ENCODE measurements around the gene TRAPPC2L. TPM values are rescaled to one million over a fixed set of nuclear protein-coding genes. Genes with fewer than 3 reads are reported as not detected.

The TRAPPC2L gene
- polyA plus RNA-seq, 3 donors = 38.8 to 89.3 (median 82.4) TPM

GRCh38 chr16:88900662-88901052 lies 43.7 kb downstream of the TRAPPC2L start:
- peaks cover 74 to 81% of the 10 kb centered on the region in 2 donors for H3K36me3 ChIP-seq (replicated peaks in 1 of 2; ENCODE audit: control insufficient read depth in 1 of 2, insufficient read depth in 2 of 2, low read length in 2 of 2)
- H3K4me1 Mint-ChIP-seq = peaks cover 4% of the 10 kb centered on the region

GRCh38 chr16:88901718-88902337 lies 44.9 kb downstream of the TRAPPC2L start:
- Mint-ChIP-seq H3K27me3 (ENCODE audit: low read depth in 3 of 3) (no peaks in the 10 kb centered on the region), H3K9me3 (peaks cover 0 to 2% (median 0%) of the 10 kb centered on the region in 7 donors), H3K36me3 (peaks cover 36 to 58% of the 10 kb centered on the region in 2 donors), H3K27ac (no peak overlapping the region), H3K4me3 (no peak overlapping the region), H3K4me1 (peaks cover 9% of the 10 kb centered on the region)
- Histone ChIP-seq H4K20me1 (ENCODE audit: insufficient read depth, low read length) (peaks cover 100% of the 10 kb centered on the region), H3K9me3 (replicated peaks in 1 of 2; ENCODE audit: control insufficient read depth in 1 of 2, insufficient read depth in 1 of 2, low read length in 2 of 2) (no peaks in the 10 kb centered on the region), H2AFZ (ENCODE audit: insufficient read depth, low read depth, low read length, poor library complexity, severe bottlenecking) (no peak overlapping the region), H3K4me2 (replicated peaks; ENCODE audit: extremely low read depth, low read length, poor library complexity, severe bottlenecking) (no peak overlapping the region), H3K36me3 (replicated peaks in 1 of 2; ENCODE audit: control insufficient read depth in 1 of 2, insufficient read depth in 2 of 2, low read length in 2 of 2) (peaks cover 63 to 70% of the 10 kb centered on the region in 2 donors), H3K27ac (ENCODE audit: low read depth in 1 of 2, low read length in 2 of 2) (no peak overlapping the region), H3K79me2 (ENCODE audit: insufficient read depth, low read length) (peaks cover 28% of the 10 kb centered on the region), H3K4me3 (replicated peaks in 1 of 3; ENCODE audit: low read depth in 2 of 3, low read length in 3 of 3) (no peak overlapping the region), H3K9ac (ENCODE audit: insufficient read depth, low read length, poor library complexity, severe bottlenecking) (no peak overlapping the region), H3K4me1 (ENCODE audit: control insufficient read depth in 1 of 2, insufficient read depth in 2 of 2, low read length in 2 of 2) (peaks cover 0 to 8% of the 10 kb centered on the region in 2 donors), H3K27me3 (ENCODE audit: control insufficient read depth in 2 of 2, insufficient read depth in 2 of 2, low read length in 2 of 2) (no peaks in the 10 kb centered on the region)
- DNase-seq = no peak
- WGBS (ENCODE audit: insufficient coverage) = 97% methylated on average over 26 of the region's 26 CpGs
- no peak for TF ChIP-seq CTCF (IDR thresholded peaks at IDR 0.05)
- intact Hi-C loops (cut with micrococcal nuclease) = no loop called here

More at GRCh38 chr16:88900662-88901052, 43.7 kb downstream of the TRAPPC2L start:
- no peak for DNase-seq
- intact Hi-C loops (cut with micrococcal nuclease) = no loop called here
- no peak overlapping the region for H3K4me3 Mint-ChIP-seq
- no peak for TF ChIP-seq CTCF (IDR thresholded peaks at IDR 0.05)
- no peaks in the 10 kb centered on the region for H3K27me3 Mint-ChIP-seq (ENCODE audit: low read depth in 3 of 3)
- peaks cover 42 to 68% of the 10 kb centered on the region in 2 donors for H3K36me3 Mint-ChIP-seq
- no peak overlapping the region for H3K4me3 ChIP-seq (replicated peaks in 1 of 3; ENCODE audit: low read depth in 2 of 3, low read length in 3 of 3)
- H2AFZ ChIP-seq (ENCODE audit: insufficient read depth, low read depth, low read length, poor library complexity, severe bottlenecking) = no peak overlapping the region
- 96% methylated on average over 12 of the region's 12 CpGs for WGBS (ENCODE audit: insufficient coverage)
- no peak overlapping the region for H3K27ac ChIP-seq (ENCODE audit: low read depth in 1 of 2, low read length in 2 of 2)
- H4K20me1 ChIP-seq (ENCODE audit: insufficient read depth, low read length) = peaks cover 100% of the 10 kb centered on the region
- H3K27ac Mint-ChIP-seq = no peak overlapping the region
- no peak overlapping the region for H3K4me2 ChIP-seq (replicated peaks; ENCODE audit: extremely low read depth, low read length, poor library complexity, severe bottlenecking)
- no peaks in the 10 kb centered on the region for H3K9me3 ChIP-seq (replicated peaks in 1 of 2; ENCODE audit: control insufficient read depth in 1 of 2, insufficient read depth in 1 of 2, low read length in 2 of 2)
- no peak overlapping the region for H3K9ac ChIP-seq (ENCODE audit: insufficient read depth, low read length, poor library complexity, severe bottlenecking)
- H3K4me1 ChIP-seq (ENCODE audit: control insufficient read depth in 1 of 2, insufficient read depth in 2 of 2, low read length in 2 of 2) = no peaks in the 10 kb centered on the region
- no peaks in the 10 kb centered on the region for H3K9me3 Mint-ChIP-seq
- no peaks in the 10 kb centered on the region for H3K27me3 ChIP-seq (ENCODE audit: control insufficient read depth in 2 of 2, insufficient read depth in 2 of 2, low read length in 2 of 2)
- peaks cover 17% of the 10 kb centered on the region for H3K79me2 ChIP-seq (ENCODE audit: insufficient read depth, low read length)
